ENCODE data around the gene ZNF581.

The ZNF581 gene

GRCh38 chr19:55660991-55661390 is 17.5 kb downstream of the ZNF581 start:
- Histone ChIP-seq H3K9me3 (ENCODE audit: low read length) (no peaks in the 10 kb centered on the region), H3K79me2 (ENCODE audit: insufficient read depth, low read length) (peaks cover 46% of the 10 kb centered on the region), H3K9me2 (ENCODE audit: low read depth, low read length) (no peaks in the 10 kb centered on the region), H3K27ac (ENCODE audit: low read depth, low read length, poor library complexity, severe bottlenecking) (no peak overlapping the region), H3F3A (ENCODE audit: insufficient read depth, low read length) (no peaks in the 10 kb centered on the region), H4K20me1 (ENCODE audit: insufficient read depth, low read length) (no peaks in the 10 kb centered on the region; the same call in 1 of the 2 replicates), H3K36me3 (ENCODE audit: insufficient read depth, low read length) (peaks cover 92% of the 10 kb centered on the region), H2AFZ (ENCODE audit: low read length) (no peak overlapping the region), H3K4me1 (ENCODE audit: insufficient read depth, low read length, severe bottlenecking) (peaks cover 31% of the 10 kb centered on the region), H3K4me2 (ENCODE audit: low read length) (no peak overlapping the region), H3K4me3 (ENCODE audit: low read depth, low read length, poor library complexity, severe bottlenecking) (no peak overlapping the region), H3K9ac (ENCODE audit: low read length) (no peak overlapping the region), H3K27me3 (ENCODE audit: insufficient read depth, low read length) (no peaks in the 10 kb centered on the region)
- TF ChIP-seq EZH2 (IDR thresholded peaks at IDR 0.05; ENCODE audit: borderline replicate concordance, low read length) = no peak
- TF ChIP-seq CTCF (IDR thresholded peaks at IDR 0.05; ENCODE audit: low read length) = no peak

- H3K27ac ChIP-seq (ENCODE audit: low read depth, low read length, poor library complexity, severe bottlenecking) = no peak overlapping the region
These were observed 18.4 kb downstream of the ZNF581 start for GRCh38 chr19:55661826-55662225.

GRCh38 chr19:55663846-55664536 is 20.5 kb downstream of the ZNF581 start:
- Histone ChIP-seq H3K9ac (ENCODE audit: low read length) (no peak overlapping the region), H4K20me1 (ENCODE audit: insufficient read depth, low read length) (no peaks in the 10 kb centered on the region), H3K36me3 (ENCODE audit: insufficient read depth, low read length) (peaks cover 98% of the 10 kb centered on the region), H3K27ac (ENCODE audit: low read depth, low read length, poor library complexity, severe bottlenecking) (no peak overlapping the region), H3K27me3 (ENCODE audit: insufficient read depth, low read length) (no peaks in the 10 kb centered on the region), H3K9me2 (ENCODE audit: low read depth, low read length) (no peaks in the 10 kb centered on the region), H3F3A (ENCODE audit: insufficient read depth, low read length) (no peaks in the 10 kb centered on the region), H3K9me3 (ENCODE audit: low read length) (no peaks in the 10 kb centered on the region), H2AFZ (ENCODE audit: low read length) (no peak overlapping the region), H3K79me2 (ENCODE audit: insufficient read depth, low read length) (peaks cover 16% of the 10 kb centered on the region), H3K4me1 (ENCODE audit: insufficient read depth, low read length, severe bottlenecking) (peaks cover 3% of the 10 kb centered on the region), H3K4me3 (ENCODE audit: low read depth, low read length, poor library complexity, severe bottlenecking) (no peak overlapping the region), H3K4me2 (ENCODE audit: low read length) (no peak overlapping the region)
- TF ChIP-seq EZH2 (IDR thresholded peaks at IDR 0.05; ENCODE audit: borderline replicate concordance, low read length) (no peak), CTCF (IDR thresholded peaks at IDR 0.05; ENCODE audit: low read length) (no peak)

More at GRCh38 chr19:55661826-55662225, 18.4 kb downstream of the ZNF581 start:
- no peaks in the 10 kb centered on the region for H3K27me3 ChIP-seq (ENCODE audit: insufficient read depth, low read length)
- TF ChIP-seq CTCF (IDR thresholded peaks at IDR 0.05; ENCODE audit: low read length) (no peak), EZH2 (IDR thresholded peaks at IDR 0.05; ENCODE audit: borderline replicate concordance, low read length) (no peak)
- no peaks in the 10 kb centered on the region for H3F3A ChIP-seq (ENCODE audit: insufficient read depth, low read length)
- no peak overlapping the region for H3K9ac ChIP-seq (ENCODE audit: low read length)
- H4K20me1 ChIP-seq (ENCODE audit: insufficient read depth, low read length) = no peaks in the 10 kb centered on the region; the same call in 1 of the 2 replicates
- H3K9me2 ChIP-seq (ENCODE audit: low read depth, low read length) = no peaks in the 10 kb centered on the region
- no peaks in the 10 kb centered on the region for H3K9me3 ChIP-seq (ENCODE audit: low read length)
- peaks cover 38% of the 10 kb centered on the region for H3K79me2 ChIP-seq (ENCODE audit: insufficient read depth, low read length)
- no peak overlapping the region for H2AFZ ChIP-seq (ENCODE audit: low read length)
- H3K4me3 ChIP-seq (ENCODE audit: low read depth, low read length, poor library complexity, severe bottlenecking) = no peak overlapping the region
- peaks cover 92% of the 10 kb centered on the region for H3K36me3 ChIP-seq (ENCODE audit: insufficient read depth, low read length)
- peaks cover 24% of the 10 kb centered on the region for H3K4me1 ChIP-seq (ENCODE audit: insufficient read depth, low read length, severe bottlenecking)
- no peak overlapping the region for H3K4me2 ChIP-seq (ENCODE audit: low read length)
